Measurements from ENCODE around the gene PPP1R9A. TPM values are rescaled to one million over a fixed set of nuclear protein-coding genes. Genes with fewer than 3 reads are reported as not detected.

PPP1R9A gene
- total RNA-seq, 2 experiments from 2014 or later: not detected

DNA sequence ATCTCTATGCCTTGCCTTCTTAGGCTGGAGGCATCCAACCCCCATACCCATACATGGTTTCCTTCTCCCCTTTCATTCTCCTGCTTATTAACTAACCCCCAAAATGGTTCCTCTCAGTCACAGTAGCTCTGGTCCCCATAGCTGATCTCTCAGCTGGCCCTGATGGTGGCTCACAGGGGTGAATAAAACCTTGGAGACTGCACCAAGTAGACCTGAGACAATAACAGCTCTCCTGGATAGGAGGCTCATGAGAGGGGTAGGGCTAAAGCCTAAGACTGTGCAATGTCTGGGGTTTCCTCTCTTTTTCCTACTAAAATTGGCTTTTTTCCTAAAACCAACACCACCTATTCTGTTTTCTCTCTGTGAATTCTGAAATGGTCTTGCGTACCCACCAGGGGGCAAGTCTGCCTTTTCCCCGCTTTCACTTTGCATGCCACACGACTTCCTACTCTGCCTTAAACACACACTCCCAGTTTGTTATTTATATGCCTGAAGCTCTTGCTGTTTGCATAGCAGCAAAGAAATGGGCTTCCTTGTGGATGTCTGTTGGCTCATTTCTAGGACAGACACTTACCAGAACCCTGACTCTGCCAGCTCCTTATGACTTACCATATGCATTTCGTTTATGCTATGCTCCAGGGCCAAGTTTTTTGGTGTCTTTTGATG is 435.4 kb downstream of the PPP1R9A start:
- DNase-seq (no peak), ATAC-seq (no peak)
- no peak overlapping the region for H3K4me3 Mint-ChIP-seq
- no peaks in the 10 kb centered on the region for H3K36me3 Mint-ChIP-seq (ENCODE audit: low read depth)
- H3K27ac Mint-ChIP-seq: no peak overlapping the region
- POLR2A ChIA-PET: no interaction called here
- CTCF ChIA-PET: interaction anchor here (0.8 kb wide), 1 partner anchor 19 kb away, joined by 3 read pairs; no protein-coding TSS in a partner anchor
- H3K4me1 Mint-ChIP-seq: no peaks in the 10 kb centered on the region
- H3K9me3 Mint-ChIP-seq (ENCODE audit: low read depth): peaks cover 2% of the 10 kb centered on the region
- peaks cover 3% of the 10 kb centered on the region for H3K27me3 Mint-ChIP-seq
- intact Hi-C loops (cut with DNase I, micrococcal nuclease): no loop called here
